HG03575 (cell line): ENCODE measurements around the gene CTDSPL2.
"Not testable (repeated sequence)": the region's sequence is repeated elsewhere in the genome, so short reads cannot be mapped to it uniquely, and the experiment has no call there.

Source experiments
- ATAC-seq: cut with Tn5 transposase; IDR thresholded peaks from one replicate; pipeline ENCODE4 v1.9.1; 2021; ENCODE audit not compliant: unreplicated experiment, insufficient number of reproducible peaks, low FRiP score; ENCODE audit errors: extremely low read depth

The CTDSPL2 gene

DNA sequence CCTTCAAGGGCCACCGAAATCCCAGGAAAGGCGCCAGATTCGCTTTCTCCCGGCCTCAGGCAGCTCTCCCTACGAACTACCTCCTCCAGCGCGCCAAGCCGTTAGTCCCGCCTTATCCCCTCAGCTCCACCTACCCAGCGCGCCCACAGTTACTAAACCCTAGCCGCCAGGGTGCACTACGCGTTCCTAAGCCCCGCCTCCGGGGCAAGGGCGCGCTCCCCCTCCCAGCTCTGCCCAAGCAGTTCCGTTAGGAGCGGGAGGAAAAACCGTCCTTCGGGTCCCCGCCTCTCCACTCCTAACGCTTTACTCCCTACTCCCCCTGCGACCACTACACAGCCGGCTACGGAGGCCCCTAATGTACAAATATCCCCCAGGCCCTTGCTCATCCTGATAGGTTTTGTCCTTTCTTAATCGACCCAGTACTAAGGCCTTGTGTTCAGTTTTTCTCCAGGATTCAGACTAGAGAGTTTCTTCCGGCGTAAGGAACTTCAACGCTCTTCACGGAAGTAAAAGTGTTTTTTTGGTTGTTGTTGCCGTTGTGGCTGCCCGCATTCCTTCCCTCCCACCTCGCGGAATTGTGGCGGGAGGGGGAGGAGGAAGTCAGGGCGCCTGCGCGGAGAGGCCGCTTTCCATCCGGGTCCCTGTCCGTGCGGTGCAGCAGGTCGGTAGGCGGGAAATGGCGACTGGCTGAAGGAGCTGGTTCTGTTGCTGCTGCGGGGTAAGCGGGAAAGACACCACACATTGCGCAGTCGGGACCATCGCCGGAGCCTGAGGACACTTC, at the start of gene CTDSPL2:
Gene CTDSPL2 (plus strand): TSS at position 655 of the 781 bp plus-strand sequence. CDS start 31,386 bp downstream, outside the sequence.
- peak; percentile 58 for ATAC-seq

DNA sequence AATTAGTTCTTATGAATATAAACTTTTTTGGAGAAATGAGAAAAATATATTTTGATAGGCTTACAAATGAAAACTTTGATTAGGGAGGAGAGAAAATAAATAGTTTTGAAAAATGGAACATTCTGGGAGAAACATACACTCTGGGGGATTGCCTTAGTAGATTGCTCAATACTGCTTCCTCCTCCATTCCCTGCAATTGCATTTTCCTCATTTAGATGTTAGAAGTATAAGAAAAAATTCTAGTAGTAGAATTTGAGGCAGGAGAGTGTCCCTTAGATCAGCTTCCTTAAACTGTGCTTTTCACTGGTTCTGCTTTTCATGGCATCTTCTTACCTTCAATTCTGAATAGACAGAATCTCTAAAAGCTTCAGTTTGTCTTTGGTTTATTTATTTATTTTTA, 46.2 kb upstream of the CTDSPL2 start:
- ATAC-seq, result no peak

GRCh38 chr15:44385344-44385942, 42.0 kb upstream of the CTDSPL2 start:
- ATAC-seq, result no peak

DNA sequence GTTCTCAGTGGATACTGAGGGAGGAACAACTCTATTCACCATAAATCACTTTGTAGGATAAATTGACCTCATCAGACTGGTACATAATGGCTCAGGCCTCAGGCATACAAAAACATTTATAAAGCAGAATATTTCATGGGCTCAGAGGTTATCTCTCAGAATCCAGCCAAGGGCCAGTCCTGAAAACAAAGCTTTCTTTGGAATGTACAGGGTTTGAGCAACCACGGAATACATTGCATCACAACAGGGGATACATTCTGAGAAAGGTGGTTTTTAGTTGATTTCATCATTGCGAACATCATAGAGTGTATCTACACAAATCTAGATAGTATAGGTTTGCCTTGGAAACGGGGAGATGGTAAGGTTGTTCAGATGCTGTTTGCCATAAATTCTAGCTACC, 33.4 kb upstream of the CTDSPL2 start:
- no peak for ATAC-seq

DNA sequence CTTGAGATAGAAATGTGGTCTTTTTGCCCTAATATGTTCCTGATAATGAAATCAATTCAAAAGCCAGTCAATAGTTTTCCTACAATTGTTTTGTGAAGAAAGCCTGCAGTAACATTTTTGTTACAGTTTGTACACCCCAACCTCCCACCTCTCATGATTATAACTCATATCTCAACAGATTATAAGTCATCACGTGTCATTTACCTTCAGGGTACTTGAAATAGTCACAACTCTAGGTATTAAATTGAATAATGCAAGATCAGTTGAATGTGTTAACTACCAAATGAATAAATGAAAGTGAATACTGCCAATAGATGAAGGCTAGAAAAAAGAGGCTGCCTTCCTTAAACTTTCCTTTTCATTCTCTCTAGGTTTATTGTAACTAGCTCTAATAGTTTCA, 32.9 kb upstream of the CTDSPL2 start:
- no peak for ATAC-seq

GRCh38 chr15:44397869-44398268, 29.6 kb upstream of the CTDSPL2 start:
- ATAC-seq, result no peak

DNA sequence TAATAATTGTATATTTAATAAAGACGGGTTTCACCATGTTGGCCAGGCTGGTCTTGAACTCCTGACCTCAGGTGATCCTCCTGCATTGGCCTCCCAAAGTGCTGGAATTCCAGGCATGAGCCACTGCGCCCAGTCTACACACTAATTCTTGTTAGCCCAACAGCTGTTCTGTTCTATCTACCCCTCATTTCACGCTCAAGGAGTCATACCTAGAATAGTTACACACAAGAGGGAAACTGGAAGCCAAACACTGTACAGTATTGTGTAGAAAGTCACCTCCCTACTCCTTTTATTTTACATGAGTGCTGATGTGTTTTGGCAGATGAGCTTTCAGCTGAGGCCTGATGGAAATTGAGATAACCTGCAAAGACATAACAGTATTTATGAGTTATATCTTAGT, 13.4 kb upstream of the CTDSPL2 start:
- ATAC-seq, result no peak

DNA sequence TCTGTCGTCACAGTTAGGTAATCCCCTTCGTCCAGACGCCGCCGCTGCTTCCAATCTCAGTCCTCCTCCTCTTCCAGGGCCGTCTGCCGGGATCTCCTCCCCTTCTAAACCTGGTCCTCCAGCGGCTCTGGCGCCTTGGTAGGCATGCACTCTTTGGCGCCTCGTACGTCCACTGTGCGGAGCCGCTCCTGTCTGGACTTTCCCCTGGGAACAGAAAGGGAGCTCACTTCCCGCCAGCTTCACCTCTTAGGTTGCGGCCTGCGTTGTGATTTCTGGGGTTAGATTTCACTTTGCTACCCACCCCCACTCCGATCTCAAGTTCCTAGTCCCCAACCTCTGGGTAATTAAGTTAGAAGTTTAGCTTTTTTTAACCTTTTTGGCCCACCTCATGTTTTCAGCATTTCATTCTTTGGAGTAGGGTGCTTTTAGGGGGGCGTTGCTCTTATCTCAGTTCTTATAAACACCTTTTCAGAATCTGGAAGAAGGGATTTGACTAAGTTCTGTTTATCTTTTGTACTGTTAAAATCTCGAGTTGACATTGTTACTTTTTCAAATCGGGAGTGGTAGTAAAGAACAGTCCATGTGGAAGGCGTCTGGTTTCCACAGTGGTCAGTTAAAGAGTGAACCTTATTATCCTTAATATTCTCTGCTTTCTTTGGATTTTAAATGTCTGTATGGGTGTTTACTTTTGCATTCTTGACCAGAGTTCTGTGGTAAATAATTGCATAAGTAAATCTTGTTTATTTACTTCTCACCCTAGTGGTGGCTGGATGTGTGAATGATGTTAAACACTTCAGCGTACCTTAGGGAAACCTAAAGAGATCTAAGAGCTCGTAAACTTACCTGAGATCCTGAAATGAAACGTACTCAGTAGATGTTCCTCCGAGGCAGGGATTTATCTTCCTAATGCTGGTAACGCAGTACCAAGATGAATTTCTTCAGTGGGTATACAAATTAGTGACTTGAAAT, 611 bp downstream of the CTDSPL2 start:
- peak; percentile 16 for ATAC-seq

- no peak for ATAC-seq
Observed at GRCh38 chr15:44435893-44436667, 8.7 kb downstream of the CTDSPL2 start.

- no peak for ATAC-seq
Observed at GRCh38 chr15:44438402-44438801, 11.0 kb downstream of the CTDSPL2 start.

DNA sequence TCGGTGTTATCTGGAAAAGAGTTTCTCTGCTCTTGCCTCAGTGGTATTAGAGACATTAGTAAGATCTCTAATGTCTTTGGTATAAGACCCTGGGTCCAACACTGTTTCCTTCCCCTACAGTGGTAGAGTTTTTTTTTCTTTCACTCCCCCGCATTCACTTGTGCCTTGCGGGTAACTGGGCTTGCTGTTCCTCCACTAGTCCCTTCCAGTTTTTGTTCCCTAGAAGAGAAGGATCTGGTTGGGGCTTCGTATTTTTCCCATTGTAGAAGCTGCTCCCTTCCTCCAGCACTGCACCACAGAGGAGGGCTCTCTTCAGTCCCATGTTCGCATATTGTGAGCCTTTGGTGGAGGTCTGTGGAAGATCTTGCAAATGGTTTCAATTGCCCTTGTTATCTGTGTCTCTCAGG, 13.7 kb downstream of the CTDSPL2 start:
- no peak for ATAC-seq

- ATAC-seq, result no peak
Observed at GRCh38 chr15:44443515-44443914, 16.1 kb downstream of the CTDSPL2 start.

DNA sequence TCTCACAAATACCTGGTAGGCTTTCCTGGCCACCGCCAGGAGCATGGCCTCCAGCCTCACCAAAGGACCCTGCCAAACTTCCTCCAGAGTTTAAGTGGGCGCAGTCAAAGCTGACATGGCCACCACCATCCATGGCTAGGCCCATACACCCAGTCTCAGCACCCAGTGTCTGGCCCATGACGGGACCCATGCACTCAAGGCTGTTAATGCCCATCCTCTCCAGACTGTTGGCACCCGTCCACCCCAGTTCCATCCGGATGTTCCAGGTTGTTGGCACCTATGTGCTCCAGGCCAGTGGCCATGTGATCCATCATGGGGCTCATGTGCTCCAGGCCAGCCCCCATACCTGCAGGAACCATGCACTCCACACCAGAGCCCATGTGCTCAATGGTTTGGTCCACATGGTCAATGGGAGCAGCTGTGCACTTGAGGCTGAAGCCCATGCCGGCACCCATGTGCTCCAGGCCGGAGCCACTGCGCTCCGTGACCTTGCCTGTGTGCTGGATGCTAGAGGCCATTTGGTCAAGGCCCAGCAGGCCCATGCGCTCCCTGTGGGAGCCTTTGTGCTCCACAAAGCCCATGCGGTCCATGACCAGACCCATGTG, 20.4 kb downstream of the CTDSPL2 start:
- no peak for ATAC-seq

DNA sequence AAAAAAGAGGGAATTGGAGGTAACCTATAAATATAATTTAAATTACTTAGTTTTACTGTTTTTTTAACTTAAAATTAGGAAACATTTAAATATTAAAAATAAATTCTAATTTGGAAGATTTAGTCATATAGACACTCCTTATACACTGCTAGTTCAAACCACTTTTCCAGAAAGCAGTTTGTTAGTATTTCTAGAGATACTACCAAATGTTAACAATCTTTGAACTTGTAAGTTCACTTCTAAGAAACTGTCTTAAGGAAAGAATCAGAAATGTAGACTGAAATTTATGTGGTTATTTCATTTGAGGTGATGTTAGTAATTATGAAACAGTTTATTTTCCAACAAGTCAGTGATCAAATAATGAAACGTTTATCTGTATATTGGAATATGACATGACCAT, 22.7 kb downstream of the CTDSPL2 start:
- ATAC-seq, result no peak

DNA sequence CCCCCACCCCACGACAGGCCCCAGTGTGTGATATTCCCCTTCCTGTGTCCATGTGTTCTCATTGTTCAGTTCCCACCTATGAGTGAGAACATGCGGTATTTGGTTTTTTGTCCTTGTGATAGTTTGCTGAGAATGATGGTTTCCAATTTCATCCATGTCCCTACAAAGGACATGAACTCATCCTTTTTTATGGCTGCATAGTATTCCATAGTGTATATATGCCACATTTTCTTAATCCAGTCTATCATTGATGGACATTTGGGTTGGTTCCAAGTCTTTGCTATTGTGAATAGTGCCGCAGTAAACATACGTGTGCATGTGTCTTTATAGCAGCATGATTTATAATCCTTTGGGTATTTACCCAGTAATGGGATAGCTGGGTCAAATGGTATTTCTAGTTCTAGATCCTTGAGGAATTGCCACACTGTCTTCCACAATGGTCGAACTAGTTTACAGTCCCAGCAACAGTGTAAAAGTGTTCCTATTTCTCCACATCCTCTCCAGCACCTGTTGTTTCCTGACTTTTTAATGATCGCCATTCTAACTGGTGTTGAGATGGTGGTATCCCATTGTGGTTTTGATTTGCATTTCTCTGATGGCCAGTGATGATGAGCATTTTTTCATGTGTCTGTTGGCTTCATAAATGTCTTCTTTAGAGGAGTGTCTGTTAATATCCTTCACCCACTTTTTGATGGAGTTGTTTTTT, 26.3 kb downstream of the CTDSPL2 start:
- not testable (repeated sequence) for ATAC-seq

- ATAC-seq, result no peak
Observed at GRCh38 chr15:44458429-44458828, 31.0 kb downstream of the CTDSPL2 start.

GRCh38 chr15:44468709-44469385, 41.4 kb downstream of the CTDSPL2 start:
- ATAC-seq, result no peak
